WTC11 (cell line): ENCODE measurements around the gene ABCA6. TPM values are rescaled to one million over a fixed set of nuclear protein-coding genes. Genes with fewer than 3 reads are reported as not detected.

ENCODE experiments used
- ATAC-seq: fragments of 200-7000 bp; cut with Tn5 transposase; 2 replicates; pipeline ENCODE4 v1.10.0; 2021; ENCODE audit warnings: mild to moderate bottlenecking, moderate library complexity
- CTCF ChIA-PET: fragments of 300-600 bp; sonication (Branson Sonifier 250); formaldehyde crosslinking; loops from one replicate; lab custom pipeline; 2021; ENCODE audit warnings: antibody characterized with exemption; lab: Charles Lee
- POLR2A ChIA-PET: fragments of 350-600 bp; sonication (Branson Sonifier 250); formaldehyde crosslinking; loops from one replicate; lab custom pipeline; 2021; ENCODE audit warnings: antibody characterized with exemption; lab: Charles Lee
- DNase-seq: peaks from one replicate; pipeline ENCODE4 v3.0.0; 2021; ENCODE audit warnings: low spot score
- H3K27ac Mint-ChIP-seq: 2 replicates; pipeline ENCODE4 v1.8.0; 2021; ENCODE audit warnings: mixed read lengths
- H3K27me3 Mint-ChIP-seq: 2 replicates; pipeline ENCODE4 v1.8.0; 2021; ENCODE audit warnings: low read depth, mild to moderate bottlenecking, moderate library complexity, mixed read lengths
- H3K36me3 Mint-ChIP-seq: 2 replicates; pipeline ENCODE4 v1.8.0; 2021; ENCODE audit warnings: mixed read lengths
- H3K4me1 Mint-ChIP-seq: 2 replicates; pipeline ENCODE4 v1.8.0; 2022; ENCODE audit warnings: mixed read lengths
- H3K4me3 Mint-ChIP-seq: 2 replicates; pipeline ENCODE4 v1.8.0; 2021; ENCODE audit warnings: mild to moderate bottlenecking, moderate library complexity, mixed read lengths
- H3K9me3 Mint-ChIP-seq: 2 replicates; pipeline ENCODE4 v1.8.0; 2021; ENCODE audit warnings: mixed read lengths
- CREB1 ChIP-seq: sonication (generic); formaldehyde crosslinking; IDR thresholded peaks from 2 replicates; pipeline ENCODE4 v1.8.0; 2023; ENCODE audit warnings: mild to moderate bottlenecking, missing genetic modification reagents
- EMX1 ChIP-seq: fragments of 250-450 bp; sonication (Bioruptor Pico); IDR thresholded peaks from 2 replicates; pipeline ENCODE4 v1.8.0; 2021; ENCODE audit warnings: mild to moderate bottlenecking
- FOXK1 ChIP-seq: sonication (generic); formaldehyde crosslinking; IDR thresholded peaks from 2 replicates; pipeline ENCODE4 v1.8.0; 2022; ENCODE audit warnings: mild to moderate bottlenecking, moderate library complexity, missing genetic modification reagents
- MYBL2 ChIP-seq: sonication (generic); formaldehyde crosslinking; IDR thresholded peaks from 2 replicates; pipeline ENCODE4 v1.8.1; 2023; ENCODE audit warnings: mild to moderate bottlenecking, moderate library complexity, missing genetic modification reagents
- RORB ChIP-seq: fragments of 250-450 bp; sonication (Bioruptor Pico); IDR thresholded peaks from 2 replicates; pipeline ENCODE4 v1.9.0; 2021; ENCODE audit warnings: mild to moderate bottlenecking
- TCF7 ChIP-seq: sonication (generic); formaldehyde crosslinking; IDR thresholded peaks from 2 replicates; pipeline ENCODE4 v1.8.0; 2022; ENCODE audit warnings: mild to moderate bottlenecking, low read depth, missing genetic modification reagents, moderate library complexity
- TEAD1 ChIP-seq: sonication (generic); formaldehyde crosslinking; IDR thresholded peaks from 2 replicates; pipeline ENCODE4 v1.8.0; 2022; ENCODE audit warnings: mild to moderate bottlenecking, missing genetic modification reagents
- TP53 ChIP-seq: sonication (generic); formaldehyde crosslinking; IDR thresholded peaks from 2 replicates; pipeline ENCODE4 v1.8.1; 2023; ENCODE audit warnings: mild to moderate bottlenecking, missing genetic modification reagents
- ZNF121 ChIP-seq: sonication (generic); formaldehyde crosslinking; IDR thresholded peaks from 2 replicates; pipeline ENCODE4 v1.8.0; 2023; ENCODE audit warnings: missing genetic modification reagents
- ZNF671 ChIP-seq: fragments of 250-450 bp; sonication (Bioruptor Pico); IDR thresholded peaks from 2 replicates; pipeline ENCODE4 v1.8.0; 2021; ENCODE audit warnings: mild to moderate bottlenecking
- total RNA-seq: library from RNA; stranded (reverse); gene quantifications from 3 replicates; pipeline ENCODE4 v1.2.3, GENCODE V29; 2021
- TF ChIP-seq, protein P1 (sequence below): sonication (generic); formaldehyde crosslinking; IDR thresholded peaks from 2 replicates; pipeline ENCODE4 v1.8.1; 2023; ENCODE audit warnings: mild to moderate bottlenecking, missing genetic modification reagents
- TF ChIP-seq, protein P2 (sequence below): sonication (generic); formaldehyde crosslinking; IDR thresholded peaks from 2 replicates; pipeline ENCODE4 v1.8.1; 2023; ENCODE audit warnings: mild to moderate bottlenecking, missing genetic modification reagents
- TF ChIP-seq, protein P3 (sequence below): sonication (generic); formaldehyde crosslinking; IDR thresholded peaks from 2 replicates; pipeline ENCODE4 v1.8.1; 2022; ENCODE audit warnings: low read depth, missing genetic modification reagents, borderline replicate concordance
- TF ChIP-seq, protein P4 (sequence below): fragments of 250-450 bp; sonication (Bioruptor Pico); IDR thresholded peaks from 2 replicates; pipeline ENCODE4 v2.1.2; 2022; ENCODE audit warnings: mild to moderate bottlenecking, moderate library complexity
- TF ChIP-seq, protein P5 (sequence below): fragments of 250-450 bp; sonication (Bioruptor Pico); IDR thresholded peaks from 2 replicates; pipeline ENCODE4 v1.9.0; 2021; ENCODE audit warnings: moderate library complexity, mild to moderate bottlenecking, inconsistent platforms, borderline replicate concordance
- TF ChIP-seq, protein P6 (sequence below): fragments of 200-600 bp; IDR thresholded peaks from 2 replicates; pipeline ENCODE4 v1.8.0; 2022; ENCODE audit warnings: antibody characterized with exemption
- TF ChIP-seq, protein P7 (sequence below): fragments of 250-450 bp; sonication (Bioruptor Pico); IDR thresholded peaks from 2 replicates; pipeline ENCODE4 v1.9.0; 2021; ENCODE audit warnings: mild to moderate bottlenecking, borderline replicate concordance

The ABCA6 gene
- total RNA-seq, 1 experiment from 2014 or later: not detected

DNA sequence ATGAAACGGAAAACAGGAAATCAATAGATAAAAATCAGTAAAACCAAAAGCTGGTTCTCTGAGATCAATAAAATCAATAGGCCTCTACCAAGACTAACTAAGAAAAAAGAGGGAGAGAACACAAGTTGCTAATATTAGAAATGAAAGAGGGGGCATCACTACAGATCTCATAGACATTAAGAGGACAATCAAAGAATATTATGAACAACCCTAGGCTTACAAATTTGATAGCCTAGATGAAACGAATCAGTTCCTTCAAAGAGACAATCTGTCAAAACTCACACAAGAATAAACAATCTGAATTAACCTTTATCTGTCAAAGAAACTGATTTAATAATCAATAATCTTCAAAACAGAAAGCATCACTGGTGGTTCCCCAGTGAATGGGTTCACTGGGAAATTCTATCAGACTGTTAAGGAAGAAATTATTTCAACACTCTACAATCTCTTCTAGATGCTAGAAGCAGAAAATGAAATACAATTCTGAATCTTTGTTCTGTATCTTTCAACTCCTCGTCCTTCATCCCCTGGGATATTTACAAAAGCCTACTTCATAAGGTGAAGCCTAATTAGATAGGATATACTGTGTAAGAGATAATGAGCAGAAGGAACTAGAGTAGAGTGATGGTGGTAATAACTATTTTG lies 85.4 kb downstream of the ABCA6 start:
- Mint-ChIP-seq H3K9me3 (no peaks in the 10 kb centered on the region), H3K27me3 (no peaks in the 10 kb centered on the region), H3K4me1 (peaks cover 4% of the 10 kb centered on the region; the same call in 1 of the 2 replicates), H3K27ac (no peak overlapping the region), H3K36me3 (no peaks in the 10 kb centered on the region), H3K4me3 (no peak overlapping the region)
- ChIA-PET POLR2A (no interaction called here), CTCF (no interaction called here)
- DNase-seq (no peak), ATAC-seq (no peak)
- TF ChIP-seq RORB (CRISPR knock-in tag): no peak
- TF ChIP-seq TP53 (CRISPR knock-in tag): no peak
- no peak for TF ChIP-seq ZNF671
- TF ChIP-seq MYBL2: no peak
- no peak for TF ChIP-seq EMX1 (CRISPR knock-in tag)
- TF ChIP-seq, protein P1, sequence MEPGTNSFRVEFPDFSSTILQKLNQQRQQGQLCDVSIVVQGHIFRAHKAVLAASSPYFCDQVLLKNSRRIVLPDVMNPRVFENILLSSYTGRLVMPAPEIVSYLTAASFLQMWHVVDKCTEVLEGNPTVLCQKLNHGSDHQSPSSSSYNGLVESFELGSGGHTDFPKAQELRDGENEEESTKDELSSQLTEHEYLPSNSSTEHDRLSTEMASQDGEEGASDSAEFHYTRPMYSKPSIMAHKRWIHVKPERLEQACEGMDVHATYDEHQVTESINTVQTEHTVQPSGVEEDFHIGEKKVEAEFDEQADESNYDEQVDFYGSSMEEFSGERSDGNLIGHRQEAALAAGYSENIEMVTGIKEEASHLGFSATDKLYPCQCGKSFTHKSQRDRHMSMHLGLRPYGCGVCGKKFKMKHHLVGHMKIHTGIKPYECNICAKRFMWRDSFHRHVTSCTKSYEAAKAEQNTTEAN (CRISPR knock-in tag): no peak
- no peak for TF ChIP-seq TEAD1 (CRISPR knock-in tag)
- TF ChIP-seq, protein P2, sequence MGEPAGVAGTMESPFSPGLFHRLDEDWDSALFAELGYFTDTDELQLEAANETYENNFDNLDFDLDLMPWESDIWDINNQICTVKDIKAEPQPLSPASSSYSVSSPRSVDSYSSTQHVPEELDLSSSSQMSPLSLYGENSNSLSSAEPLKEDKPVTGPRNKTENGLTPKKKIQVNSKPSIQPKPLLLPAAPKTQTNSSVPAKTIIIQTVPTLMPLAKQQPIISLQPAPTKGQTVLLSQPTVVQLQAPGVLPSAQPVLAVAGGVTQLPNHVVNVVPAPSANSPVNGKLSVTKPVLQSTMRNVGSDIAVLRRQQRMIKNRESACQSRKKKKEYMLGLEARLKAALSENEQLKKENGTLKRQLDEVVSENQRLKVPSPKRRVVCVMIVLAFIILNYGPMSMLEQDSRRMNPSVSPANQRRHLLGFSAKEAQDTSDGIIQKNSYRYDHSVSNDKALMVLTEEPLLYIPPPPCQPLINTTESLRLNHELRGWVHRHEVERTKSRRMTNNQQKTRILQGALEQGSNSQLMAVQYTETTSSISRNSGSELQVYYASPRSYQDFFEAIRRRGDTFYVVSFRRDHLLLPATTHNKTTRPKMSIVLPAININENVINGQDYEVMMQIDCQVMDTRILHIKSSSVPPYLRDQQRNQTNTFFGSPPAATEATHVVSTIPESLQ (CRISPR knock-in tag): no peak
- TF ChIP-seq, protein P3, sequence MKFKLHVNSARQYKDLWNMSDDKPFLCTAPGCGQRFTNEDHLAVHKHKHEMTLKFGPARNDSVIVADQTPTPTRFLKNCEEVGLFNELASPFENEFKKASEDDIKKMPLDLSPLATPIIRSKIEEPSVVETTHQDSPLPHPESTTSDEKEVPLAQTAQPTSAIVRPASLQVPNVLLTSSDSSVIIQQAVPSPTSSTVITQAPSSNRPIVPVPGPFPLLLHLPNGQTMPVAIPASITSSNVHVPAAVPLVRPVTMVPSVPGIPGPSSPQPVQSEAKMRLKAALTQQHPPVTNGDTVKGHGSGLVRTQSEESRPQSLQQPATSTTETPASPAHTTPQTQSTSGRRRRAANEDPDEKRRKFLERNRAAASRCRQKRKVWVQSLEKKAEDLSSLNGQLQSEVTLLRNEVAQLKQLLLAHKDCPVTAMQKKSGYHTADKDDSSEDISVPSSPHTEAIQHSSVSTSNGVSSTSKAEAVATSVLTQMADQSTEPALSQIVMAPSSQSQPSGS: no peak
- TF ChIP-seq, protein P4, sequence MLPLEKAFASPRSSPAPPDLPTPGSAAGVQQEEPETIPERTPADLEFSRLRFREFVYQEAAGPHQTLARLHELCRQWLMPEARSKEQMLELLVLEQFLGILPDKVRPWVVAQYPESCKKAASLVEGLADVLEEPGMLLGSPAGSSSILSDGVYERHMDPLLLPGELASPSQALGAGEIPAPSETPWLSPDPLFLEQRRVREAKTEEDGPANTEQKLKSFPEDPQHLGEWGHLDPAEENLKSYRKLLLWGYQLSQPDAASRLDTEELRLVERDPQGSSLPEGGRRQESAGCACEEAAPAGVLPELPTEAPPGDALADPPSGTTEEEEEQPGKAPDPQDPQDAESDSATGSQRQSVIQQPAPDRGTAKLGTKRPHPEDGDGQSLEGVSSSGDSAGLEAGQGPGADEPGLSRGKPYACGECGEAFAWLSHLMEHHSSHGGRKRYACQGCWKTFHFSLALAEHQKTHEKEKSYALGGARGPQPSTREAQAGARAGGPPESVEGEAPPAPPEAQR (CRISPR knock-in tag): no peak
- TF ChIP-seq, protein P5, sequence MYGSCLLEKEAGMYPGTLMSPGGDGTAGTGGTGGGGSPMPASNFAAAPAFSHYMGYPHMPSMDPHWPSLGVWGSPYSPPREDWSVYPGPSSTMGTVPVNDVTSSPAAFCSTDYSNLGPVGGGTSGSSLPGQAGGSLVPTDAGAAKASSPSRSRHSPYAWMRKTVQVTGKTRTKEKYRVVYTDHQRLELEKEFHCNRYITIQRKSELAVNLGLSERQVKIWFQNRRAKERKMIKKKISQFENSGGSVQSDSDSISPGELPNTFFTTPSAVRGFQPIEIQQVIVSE (CRISPR knock-in tag): no peak
- TF ChIP-seq ZNF121 (CRISPR knock-in tag): no peak
- no peak for TF ChIP-seq TCF7 (CRISPR knock-in tag)
- TF ChIP-seq CREB1: no peak
- TF ChIP-seq, protein P6, sequence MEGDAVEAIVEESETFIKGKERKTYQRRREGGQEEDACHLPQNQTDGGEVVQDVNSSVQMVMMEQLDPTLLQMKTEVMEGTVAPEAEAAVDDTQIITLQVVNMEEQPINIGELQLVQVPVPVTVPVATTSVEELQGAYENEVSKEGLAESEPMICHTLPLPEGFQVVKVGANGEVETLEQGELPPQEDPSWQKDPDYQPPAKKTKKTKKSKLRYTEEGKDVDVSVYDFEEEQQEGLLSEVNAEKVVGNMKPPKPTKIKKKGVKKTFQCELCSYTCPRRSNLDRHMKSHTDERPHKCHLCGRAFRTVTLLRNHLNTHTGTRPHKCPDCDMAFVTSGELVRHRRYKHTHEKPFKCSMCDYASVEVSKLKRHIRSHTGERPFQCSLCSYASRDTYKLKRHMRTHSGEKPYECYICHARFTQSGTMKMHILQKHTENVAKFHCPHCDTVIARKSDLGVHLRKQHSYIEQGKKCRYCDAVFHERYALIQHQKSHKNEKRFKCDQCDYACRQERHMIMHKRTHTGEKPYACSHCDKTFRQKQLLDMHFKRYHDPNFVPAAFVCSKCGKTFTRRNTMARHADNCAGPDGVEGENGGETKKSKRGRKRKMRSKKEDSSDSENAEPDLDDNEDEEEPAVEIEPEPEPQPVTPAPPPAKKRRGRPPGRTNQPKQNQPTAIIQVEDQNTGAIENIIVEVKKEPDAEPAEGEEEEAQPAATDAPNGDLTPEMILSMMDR: no peak
- no peak for TF ChIP-seq FOXK1
- TF ChIP-seq, protein P7, sequence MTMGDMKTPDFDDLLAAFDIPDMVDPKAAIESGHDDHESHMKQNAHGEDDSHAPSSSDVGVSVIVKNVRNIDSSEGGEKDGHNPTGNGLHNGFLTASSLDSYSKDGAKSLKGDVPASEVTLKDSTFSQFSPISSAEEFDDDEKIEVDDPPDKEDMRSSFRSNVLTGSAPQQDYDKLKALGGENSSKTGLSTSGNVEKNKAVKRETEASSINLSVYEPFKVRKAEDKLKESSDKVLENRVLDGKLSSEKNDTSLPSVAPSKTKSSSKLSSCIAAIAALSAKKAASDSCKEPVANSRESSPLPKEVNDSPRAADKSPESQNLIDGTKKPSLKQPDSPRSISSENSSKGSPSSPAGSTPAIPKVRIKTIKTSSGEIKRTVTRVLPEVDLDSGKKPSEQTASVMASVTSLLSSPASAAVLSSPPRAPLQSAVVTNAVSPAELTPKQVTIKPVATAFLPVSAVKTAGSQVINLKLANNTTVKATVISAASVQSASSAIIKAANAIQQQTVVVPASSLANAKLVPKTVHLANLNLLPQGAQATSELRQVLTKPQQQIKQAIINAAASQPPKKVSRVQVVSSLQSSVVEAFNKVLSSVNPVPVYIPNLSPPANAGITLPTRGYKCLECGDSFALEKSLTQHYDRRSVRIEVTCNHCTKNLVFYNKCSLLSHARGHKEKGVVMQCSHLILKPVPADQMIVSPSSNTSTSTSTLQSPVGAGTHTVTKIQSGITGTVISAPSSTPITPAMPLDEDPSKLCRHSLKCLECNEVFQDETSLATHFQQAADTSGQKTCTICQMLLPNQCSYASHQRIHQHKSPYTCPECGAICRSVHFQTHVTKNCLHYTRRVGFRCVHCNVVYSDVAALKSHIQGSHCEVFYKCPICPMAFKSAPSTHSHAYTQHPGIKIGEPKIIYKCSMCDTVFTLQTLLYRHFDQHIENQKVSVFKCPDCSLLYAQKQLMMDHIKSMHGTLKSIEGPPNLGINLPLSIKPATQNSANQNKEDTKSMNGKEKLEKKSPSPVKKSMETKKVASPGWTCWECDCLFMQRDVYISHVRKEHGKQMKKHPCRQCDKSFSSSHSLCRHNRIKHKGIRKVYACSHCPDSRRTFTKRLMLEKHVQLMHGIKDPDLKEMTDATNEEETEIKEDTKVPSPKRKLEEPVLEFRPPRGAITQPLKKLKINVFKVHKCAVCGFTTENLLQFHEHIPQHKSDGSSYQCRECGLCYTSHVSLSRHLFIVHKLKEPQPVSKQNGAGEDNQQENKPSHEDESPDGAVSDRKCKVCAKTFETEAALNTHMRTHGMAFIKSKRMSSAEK: no peak
